Activated T-helper 17 cell treated with anti-CD3 and anti-CD28 coated beads, Interleukin-2, amount 50 U/mL, for 72 hours (primary cell): ENCODE results near the gene RPP25L. TPM values are rescaled to one million over a fixed set of nuclear protein-coding genes. Genes with fewer than 3 reads are reported as not detected.

Experiments
- ATAC-seq: fragments of 150-1000 bp; cut with Tn5 transposase; replicated peaks from 2 replicates; pipeline ENCODE4 v1.10.0; 2021; ENCODE audit warnings: mild to moderate bottlenecking, moderate library complexity
- H3K27ac Mint-ChIP-seq: one replicate; pipeline ENCODE4 v1.8.0; 2022; ENCODE audit warnings: mixed read lengths
- H3K27me3 Mint-ChIP-seq: one replicate; pipeline ENCODE4 v1.8.0; 2022; ENCODE audit warnings: mixed read lengths
- H3K36me3 Mint-ChIP-seq: one replicate; pipeline ENCODE4 v1.8.0; 2022; ENCODE audit warnings: low read depth, mild to moderate bottlenecking, mixed read lengths
- H3K4me1 Mint-ChIP-seq: one replicate; pipeline ENCODE4 v1.8.0; 2022; ENCODE audit warnings: mixed read lengths
- H3K4me3 Mint-ChIP-seq: one replicate; pipeline ENCODE4 v1.8.0; 2022; ENCODE audit warnings: mild to moderate bottlenecking, mixed read lengths
- H3K9me3 Mint-ChIP-seq: one replicate; pipeline ENCODE4 v1.8.0; 2022; ENCODE audit warnings: mixed read lengths
- total RNA-seq, 2 donors: library from RNA; stranded (reverse); gene quantifications; one replicate each; pipeline ENCODE4 v1.2.3, GENCODE V29; 2022

Gene RPP25L
- total RNA-seq, 2 donors from 2014 or later = 21.3 to 25.8 TPM

DNA sequence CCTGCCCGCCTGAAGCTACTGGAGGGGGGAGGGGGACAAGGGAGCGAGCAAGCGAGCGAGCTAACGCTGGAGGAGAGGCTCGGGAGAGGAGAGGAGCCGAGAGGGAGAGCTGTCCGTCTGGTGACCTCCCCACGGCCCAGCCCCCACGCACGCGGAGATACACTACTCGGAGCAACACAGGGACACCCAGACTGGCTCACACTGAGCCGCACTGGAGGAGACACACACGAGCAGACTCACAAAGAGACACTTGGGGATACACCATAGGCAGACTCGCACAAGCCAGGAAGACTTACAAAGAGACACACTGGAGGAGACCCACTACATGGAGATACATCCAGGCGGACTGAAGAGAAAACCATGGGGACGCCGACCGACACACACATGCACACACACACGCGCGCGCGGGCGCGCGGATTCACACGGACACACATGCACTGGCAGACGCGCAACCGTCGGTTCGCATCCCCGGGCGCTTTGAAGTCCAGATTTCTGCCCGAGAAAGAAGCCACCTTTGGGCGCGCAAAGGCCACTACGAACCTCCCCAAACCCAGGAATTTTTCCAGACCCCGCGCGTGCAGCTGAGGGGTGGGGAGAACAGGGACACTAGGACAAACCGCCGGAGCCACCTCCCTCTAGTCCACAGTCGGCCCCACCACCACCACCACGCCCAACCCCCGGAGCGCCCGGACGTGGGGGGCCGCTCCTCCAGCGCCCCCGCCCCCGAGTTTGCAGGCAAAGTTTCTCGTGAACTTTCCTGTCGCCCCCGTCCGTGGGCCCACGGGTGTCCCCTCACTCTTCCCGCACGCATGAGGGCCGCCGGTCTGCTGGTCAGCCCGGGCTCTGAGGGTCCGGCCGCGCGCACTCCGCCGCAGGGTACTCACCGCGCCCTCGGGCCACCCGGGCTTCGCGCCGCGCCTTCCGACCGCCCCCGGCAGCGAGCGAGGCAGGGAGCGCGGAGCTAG lies 22.9 kb downstream of the RPP25L start:
- peaks cover 7% of the 10 kb centered on the region for H3K36me3 Mint-ChIP-seq
- H3K4me3 Mint-ChIP-seq = peak overlapping the region; percentile 22
- peaks cover 13% of the 10 kb centered on the region for H3K4me1 Mint-ChIP-seq
- no peak for ATAC-seq
- no peaks in the 10 kb centered on the region for H3K9me3 Mint-ChIP-seq
- H3K27me3 Mint-ChIP-seq = peaks cover 62% of the 10 kb centered on the region
- no peak overlapping the region for H3K27ac Mint-ChIP-seq

DNA sequence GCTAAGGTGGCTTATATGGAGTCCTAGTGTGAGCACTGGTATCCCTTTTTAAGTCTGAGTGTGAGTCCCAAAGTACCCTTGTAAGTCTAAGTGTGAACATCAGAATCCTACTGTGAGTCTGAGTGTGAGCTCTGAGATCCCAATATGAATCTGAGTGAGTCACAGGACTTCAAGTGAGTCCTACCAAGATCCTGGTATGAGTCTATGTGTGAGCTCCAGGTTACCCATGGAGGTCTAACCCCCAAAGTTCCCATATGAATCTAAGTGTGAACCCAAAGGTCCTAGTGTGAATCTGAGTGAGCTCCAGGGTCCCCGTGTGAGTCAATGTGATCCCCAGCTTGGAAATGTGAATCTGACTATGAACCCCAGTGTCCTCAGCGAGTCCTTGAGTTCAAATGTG lies 24.6 kb downstream of the RPP25L start:
- peaks cover 10% of the 10 kb centered on the region for H3K4me1 Mint-ChIP-seq
- H3K9me3 Mint-ChIP-seq = no peaks in the 10 kb centered on the region
- H3K36me3 Mint-ChIP-seq = peaks cover 7% of the 10 kb centered on the region
- H3K27ac Mint-ChIP-seq = no peak overlapping the region
- H3K4me3 Mint-ChIP-seq = no peak overlapping the region
- peak; percentile 53 for ATAC-seq
- H3K27me3 Mint-ChIP-seq = peaks cover 54% of the 10 kb centered on the region

DNA sequence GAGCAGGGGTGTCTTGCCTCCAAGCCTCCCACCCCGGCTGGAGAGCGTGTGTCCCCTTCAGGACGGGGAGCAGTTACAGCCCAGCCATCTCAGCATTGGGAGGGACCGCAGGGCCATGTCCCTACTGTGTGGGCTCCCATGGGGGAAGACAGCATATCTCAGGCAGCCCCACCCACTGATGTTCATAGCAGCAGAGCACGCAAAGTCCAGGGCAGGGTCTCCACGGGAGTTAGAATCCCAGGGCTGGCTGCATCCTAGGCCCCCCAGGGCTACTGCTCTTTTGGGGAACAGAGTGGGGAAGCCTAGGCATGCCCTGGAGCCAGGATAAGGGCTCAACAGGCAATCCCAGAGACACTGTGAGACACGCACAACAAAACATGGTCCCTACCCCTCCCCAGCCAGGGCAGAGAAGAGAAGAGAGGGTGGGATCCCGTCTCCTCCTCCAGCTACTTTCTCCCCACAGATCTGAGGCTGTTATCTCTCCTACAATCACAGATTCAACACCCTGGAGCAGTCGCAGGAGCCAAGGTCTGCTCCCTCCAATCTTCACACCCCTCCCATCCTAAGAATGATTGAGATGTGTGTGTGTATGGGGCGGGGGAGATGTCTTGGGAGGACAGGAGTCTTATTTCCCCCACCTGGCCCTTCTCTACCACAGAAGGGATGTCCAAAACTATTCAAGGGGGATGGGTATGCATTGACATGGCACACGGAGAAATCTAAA lies 25.8 kb downstream of the RPP25L start:
- Mint-ChIP-seq H3K36me3 (peaks cover 7% of the 10 kb centered on the region), H3K4me1 (peaks cover 7% of the 10 kb centered on the region), H3K27ac (no peak overlapping the region), H3K9me3 (no peaks in the 10 kb centered on the region), H3K4me3 (no peak overlapping the region), H3K27me3 (peaks cover 55% of the 10 kb centered on the region)
- ATAC-seq = no peak

DNA sequence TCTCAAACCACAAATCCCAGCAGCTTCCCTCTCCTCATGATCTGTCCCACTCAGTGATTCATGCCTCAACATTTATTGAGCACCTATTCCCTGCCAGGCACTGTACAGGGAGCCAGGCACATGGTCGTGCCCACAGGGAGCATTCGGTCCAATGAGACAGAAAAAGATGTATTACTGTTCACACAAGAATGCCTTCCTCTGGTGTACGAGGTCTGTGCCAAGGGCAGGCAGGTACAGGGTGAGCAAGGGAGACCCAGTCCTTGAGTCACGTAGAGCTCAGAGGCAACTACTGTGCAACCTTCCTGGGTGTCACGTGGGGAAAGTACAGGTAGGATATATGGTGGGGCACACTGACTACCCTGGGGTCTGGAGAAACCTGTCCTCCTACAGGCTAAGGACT lies 26.9 kb downstream of the RPP25L start:
- Mint-ChIP-seq H3K36me3 (peaks cover 1% of the 10 kb centered on the region), H3K27ac (no peak overlapping the region), H3K9me3 (no peaks in the 10 kb centered on the region), H3K27me3 (peaks cover 58% of the 10 kb centered on the region), H3K4me1 (peaks cover 7% of the 10 kb centered on the region), H3K4me3 (no peak overlapping the region)
- ATAC-seq = no peak

DNA sequence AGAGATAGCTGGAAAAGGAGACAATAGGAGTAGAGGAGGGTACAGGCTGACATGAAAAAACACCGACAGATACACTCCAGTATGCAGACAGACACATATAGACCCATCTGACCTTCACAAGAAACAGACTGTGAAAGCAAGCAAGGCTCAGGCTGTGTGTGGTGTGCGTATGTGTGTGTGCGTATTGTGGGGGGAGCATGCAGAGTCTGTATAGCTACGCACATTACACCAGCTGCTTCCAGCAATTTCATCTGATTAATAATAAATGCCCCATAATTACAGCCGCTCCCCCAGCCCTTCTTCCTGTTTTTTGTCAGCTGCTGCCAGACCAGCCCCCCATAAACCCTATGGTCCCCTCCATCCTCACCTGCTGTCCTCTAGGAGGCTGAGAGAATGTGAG lies 29.1 kb downstream of the RPP25L start:
- H3K4me1 Mint-ChIP-seq = no peaks in the 10 kb centered on the region
- no peak overlapping the region for H3K27ac Mint-ChIP-seq
- no peaks in the 10 kb centered on the region for H3K9me3 Mint-ChIP-seq
- no peaks in the 10 kb centered on the region for H3K36me3 Mint-ChIP-seq
- H3K27me3 Mint-ChIP-seq = peaks cover 61% of the 10 kb centered on the region
- ATAC-seq = no peak
- no peak overlapping the region for H3K4me3 Mint-ChIP-seq

DNA sequence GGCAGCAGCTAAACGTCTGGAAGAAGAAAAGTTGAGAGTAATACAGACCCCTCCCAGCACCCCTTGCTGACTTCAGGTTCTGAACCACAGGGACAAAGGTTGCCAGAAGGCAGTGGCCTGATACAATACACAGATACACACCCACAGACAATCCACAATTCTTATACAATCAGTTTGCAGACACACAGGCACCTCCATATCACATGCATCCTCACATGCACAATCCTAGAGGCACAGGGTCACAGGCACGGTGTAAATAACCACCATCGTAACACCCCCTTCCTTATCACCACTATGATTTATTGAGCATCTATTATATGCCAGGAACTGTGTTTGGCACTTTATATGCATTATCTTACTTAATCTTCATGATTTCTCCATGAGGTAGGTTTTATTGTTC lies 30.6 kb downstream of the RPP25L start:
- Mint-ChIP-seq H3K4me3 (no peak overlapping the region), H3K36me3 (no peaks in the 10 kb centered on the region)
- ATAC-seq = no peak

DNA sequence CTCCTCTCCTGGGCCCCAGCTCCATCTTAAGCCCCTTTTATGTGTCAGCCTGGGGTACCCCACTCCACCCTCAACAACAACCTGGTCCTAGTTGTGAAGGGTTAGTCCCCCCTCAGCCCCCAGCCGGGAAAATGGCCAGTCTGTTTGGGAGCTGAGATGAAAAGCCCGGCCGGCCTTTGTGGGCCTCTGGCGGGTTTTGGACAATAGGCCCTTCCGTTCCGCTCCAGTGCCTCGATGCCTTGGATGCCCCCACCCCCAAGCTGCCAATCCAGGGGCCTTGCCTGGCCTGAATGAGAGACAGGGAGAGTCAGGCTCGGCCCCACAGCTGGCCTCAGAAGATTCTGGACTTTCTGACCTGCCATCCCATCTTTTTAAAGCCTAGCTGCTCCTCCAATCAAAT lies 31.5 kb downstream of the RPP25L start:
- no peaks in the 10 kb centered on the region for H3K36me3 Mint-ChIP-seq
- H3K27ac Mint-ChIP-seq = no peak overlapping the region
- no peak overlapping the region for H3K4me3 Mint-ChIP-seq
- H3K9me3 Mint-ChIP-seq = no peaks in the 10 kb centered on the region
- H3K4me1 Mint-ChIP-seq = peaks cover 13% of the 10 kb centered on the region
- peaks cover 57% of the 10 kb centered on the region for H3K27me3 Mint-ChIP-seq
- ATAC-seq = no peak

More for the DNA sequence above, 30.6 kb downstream of the RPP25L start:
- Mint-ChIP-seq H3K4me1 (peaks cover 7% of the 10 kb centered on the region), H3K27ac (no peak overlapping the region), H3K27me3 (peaks cover 59% of the 10 kb centered on the region), H3K9me3 (no peaks in the 10 kb centered on the region)

DNA sequence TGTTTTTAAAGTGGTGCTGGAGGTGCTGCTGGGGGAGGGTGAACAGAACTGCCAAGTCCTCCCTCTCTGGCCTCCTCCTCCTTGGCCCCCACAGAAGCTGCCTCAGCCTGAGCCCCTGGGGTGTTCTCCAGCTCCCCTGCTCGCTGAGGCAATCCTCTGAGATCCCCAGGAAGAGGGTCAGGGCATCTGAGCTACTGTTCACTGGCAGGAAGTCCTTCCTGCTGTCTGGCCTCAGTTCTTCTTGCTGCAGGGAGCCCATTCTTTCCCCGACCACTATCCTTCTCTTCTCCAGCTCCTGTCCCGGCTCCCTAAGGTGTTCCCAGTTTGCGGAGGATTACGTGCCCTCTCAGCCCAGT lies 32.1 kb downstream of the RPP25L start:
- H3K27me3 Mint-ChIP-seq = peaks cover 57% of the 10 kb centered on the region
- ATAC-seq = no peak
- H3K36me3 Mint-ChIP-seq = no peaks in the 10 kb centered on the region
- no peak overlapping the region for H3K4me3 Mint-ChIP-seq
- peaks cover 13% of the 10 kb centered on the region for H3K4me1 Mint-ChIP-seq
- no peaks in the 10 kb centered on the region for H3K9me3 Mint-ChIP-seq
- no peak overlapping the region for H3K27ac Mint-ChIP-seq

DNA sequence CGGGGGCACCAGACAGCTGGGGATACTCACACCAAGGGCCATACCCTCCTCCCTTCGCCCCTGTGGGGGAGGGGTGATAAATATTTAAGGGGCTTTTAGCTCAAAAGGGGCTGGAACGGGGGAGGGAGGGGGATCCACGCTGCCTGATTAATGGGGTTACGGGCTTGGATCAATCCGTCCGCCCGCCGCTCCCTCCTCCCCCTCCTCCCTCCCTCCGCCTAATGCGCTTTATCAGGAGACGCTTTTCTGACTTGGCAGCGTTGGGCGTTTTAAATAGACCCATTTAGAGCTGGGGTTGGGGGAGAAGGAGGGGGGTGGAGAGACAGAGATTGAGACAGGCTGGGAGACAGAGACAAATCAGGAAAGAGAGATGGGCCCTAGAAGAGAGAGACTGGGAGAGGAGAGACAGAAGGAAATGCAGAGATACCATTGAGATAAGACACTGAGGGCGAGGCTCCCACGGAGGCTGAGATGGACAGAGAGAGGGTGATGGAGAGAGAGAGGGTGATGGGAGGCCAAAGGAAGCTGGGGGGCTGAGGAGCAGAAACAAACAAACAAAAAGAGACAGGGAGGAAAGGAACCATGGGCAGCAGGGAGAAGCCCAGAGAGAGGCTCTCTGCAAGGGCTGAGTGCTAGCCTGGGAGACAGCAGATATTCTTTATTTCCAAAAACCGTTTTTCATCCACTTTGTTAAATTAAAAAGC lies 32.6 kb downstream of the RPP25L start:
- Mint-ChIP-seq H3K9me3 (no peaks in the 10 kb centered on the region), H3K4me1 (peaks cover 13% of the 10 kb centered on the region), H3K27me3 (peaks cover 59% of the 10 kb centered on the region), H3K36me3 (no peaks in the 10 kb centered on the region), H3K27ac (no peak overlapping the region), H3K4me3 (no peak overlapping the region)
- no peak for ATAC-seq

DNA sequence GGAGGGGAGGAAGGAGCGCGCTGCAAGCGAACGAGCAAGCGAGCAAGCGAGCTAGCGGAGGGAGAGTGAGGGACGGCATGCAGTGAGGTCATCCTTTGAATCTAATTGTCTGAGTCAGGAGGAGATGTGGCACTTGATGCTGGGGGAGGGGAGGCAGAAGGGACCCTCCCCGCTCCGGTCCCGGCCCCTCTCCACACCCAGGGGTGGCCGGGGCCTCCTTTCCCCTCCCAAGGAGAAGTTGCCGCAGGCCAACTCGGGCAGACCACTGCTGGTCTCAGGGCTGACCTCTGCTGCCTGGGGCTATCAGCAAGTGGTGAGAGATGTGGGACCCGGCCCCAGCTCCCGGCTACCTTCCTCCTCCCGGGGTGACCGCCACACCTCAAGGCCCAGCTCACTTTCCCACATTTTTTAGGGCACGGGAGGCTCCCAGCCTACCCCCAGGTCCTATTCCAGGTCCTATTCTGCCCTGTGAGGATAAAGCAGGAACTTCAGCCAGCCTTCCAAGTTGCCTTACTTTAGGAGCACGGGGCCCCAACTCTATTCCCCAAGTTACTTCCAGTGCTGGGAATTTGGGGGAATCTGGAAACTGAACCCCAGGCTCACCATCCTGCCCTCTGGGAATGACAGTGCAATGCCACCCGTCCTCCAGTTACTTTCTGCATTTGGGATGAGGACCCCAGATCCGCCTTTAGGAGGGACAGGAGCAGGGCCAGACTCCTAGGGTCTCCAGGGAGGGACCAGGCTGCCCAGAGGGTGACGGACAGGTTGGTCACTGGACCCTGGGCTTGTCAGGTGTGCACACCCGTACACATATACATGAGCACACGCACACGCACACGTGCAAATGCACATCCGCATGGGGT lies 33.4 kb downstream of the RPP25L start:
- ATAC-seq = peak; percentile 46
- no peaks in the 10 kb centered on the region for H3K9me3 Mint-ChIP-seq
- no peak overlapping the region for H3K27ac Mint-ChIP-seq
- peaks cover 13% of the 10 kb centered on the region for H3K4me1 Mint-ChIP-seq
- H3K27me3 Mint-ChIP-seq = peaks cover 65% of the 10 kb centered on the region
- H3K4me3 Mint-ChIP-seq = peak overlapping the region; percentile 9
- H3K36me3 Mint-ChIP-seq = no peaks in the 10 kb centered on the region

DNA sequence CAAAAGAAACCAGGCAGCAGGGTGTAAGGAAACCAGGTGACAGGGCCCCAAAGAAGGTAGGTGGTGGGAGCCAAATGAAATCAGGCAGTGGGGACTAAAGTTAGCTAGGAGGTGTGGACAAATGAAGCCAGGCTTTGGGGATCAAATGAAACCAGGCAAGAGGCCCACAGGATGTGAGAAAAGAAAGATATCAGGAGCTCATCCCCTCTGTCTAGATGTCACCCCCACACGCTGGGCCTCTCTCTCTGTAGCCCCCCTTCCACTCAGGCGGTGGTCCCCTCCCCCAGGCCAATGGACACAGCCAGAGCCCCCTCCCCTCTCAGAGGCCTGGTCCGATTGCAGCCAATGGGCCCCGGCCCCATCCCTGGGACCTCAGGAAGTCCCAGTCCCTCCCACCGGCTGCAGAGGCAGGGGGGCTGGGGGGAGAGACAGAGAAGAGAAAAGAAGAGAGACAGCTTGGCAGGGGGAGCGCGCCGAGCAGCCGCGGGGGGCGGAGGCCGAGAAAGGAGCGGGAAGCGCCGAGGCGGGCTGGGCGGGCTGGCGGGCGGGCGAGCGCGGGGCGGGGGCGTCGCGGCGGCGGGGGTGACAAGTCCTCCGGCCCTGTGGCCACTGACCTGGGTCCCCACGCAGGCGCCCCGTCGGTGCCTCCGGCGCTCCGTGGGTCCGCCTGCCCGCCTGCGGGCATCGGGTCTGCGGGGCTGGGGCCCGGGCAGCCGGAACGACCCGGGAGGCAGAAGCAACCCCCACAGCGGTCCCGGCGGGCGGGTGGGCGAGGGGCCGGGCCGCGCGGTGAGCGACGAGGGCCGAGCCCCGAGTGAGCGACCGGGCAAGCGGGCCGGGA lies 34.3 kb downstream of the RPP25L start:
- Mint-ChIP-seq H3K27ac (no peak overlapping the region), H3K9me3 (no peaks in the 10 kb centered on the region), H3K36me3 (no peaks in the 10 kb centered on the region), H3K27me3 (peaks cover 66% of the 10 kb centered on the region), H3K4me1 (peaks cover 13% of the 10 kb centered on the region), H3K4me3 (peak overlapping the region; percentile 61)
- ATAC-seq = no peak

DNA sequence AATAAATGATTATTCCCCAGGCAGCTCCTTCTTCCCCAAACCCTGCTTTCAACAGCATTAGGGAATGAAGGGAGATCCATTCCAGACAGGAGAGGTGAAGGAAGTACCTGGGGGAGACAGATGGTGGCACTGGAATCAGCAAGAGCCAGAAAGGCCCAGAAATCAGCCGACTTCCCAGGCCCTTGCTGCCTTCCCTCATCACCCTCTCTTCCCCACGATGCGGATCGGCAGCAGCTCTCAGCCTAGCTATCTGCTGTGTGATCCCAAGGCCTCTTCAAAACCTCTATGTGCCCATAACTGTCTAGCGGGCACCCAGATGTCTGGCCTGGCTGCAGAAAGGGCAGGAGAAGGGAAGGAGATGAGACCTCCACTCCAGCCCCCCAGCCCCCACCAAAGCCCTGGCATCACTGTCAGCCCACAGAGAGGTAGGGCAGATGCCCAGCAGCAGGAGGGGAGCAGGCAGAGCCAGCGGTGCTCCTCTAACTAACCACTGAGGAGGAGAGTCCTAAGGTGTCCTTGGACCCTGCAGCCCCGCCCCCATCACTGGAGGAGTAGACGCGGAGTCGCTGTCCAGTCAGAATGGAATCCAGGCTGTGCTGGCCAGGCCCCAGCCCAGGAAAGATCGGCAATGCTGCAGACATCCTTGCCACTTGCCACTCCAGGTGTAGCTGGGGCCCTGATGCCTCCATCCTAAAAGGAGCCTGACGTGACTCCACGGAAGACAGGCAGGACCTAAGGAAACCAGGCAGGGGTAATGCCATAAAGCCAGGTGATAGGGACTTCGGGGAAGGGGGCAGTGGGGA lies 35.1 kb downstream of the RPP25L start:
- H3K4me1 Mint-ChIP-seq = peaks cover 13% of the 10 kb centered on the region
- ATAC-seq = no peak
- peaks cover 63% of the 10 kb centered on the region for H3K27me3 Mint-ChIP-seq
- H3K9me3 Mint-ChIP-seq = no peaks in the 10 kb centered on the region
- H3K4me3 Mint-ChIP-seq = peak overlapping the region; percentile 61
- H3K36me3 Mint-ChIP-seq = no peaks in the 10 kb centered on the region
- H3K27ac Mint-ChIP-seq = no peak overlapping the region
